NCI-H748 treated with DMSO at 0.1 percent for 48 hours (cell line): Measurements from ENCODE around the gene IGF1R.

Experiments
- DNase-seq: peaks from one replicate; lab custom pipeline; 2025; lab: John Stamatoyannopoulos, UW

IGF1R gene

GRCh38 chr15:98776607-98777281 is 128.4 kb downstream of the IGF1R start:
- no peak for DNase-seq

- DNase-seq, result no peak
Observed at GRCh38 chr15:98777426-98777825, 129.1 kb downstream of the IGF1R start.

GRCh38 chr15:98778263-98778959 is 130.1 kb downstream of the IGF1R start:
- no peak for DNase-seq

- no peak for DNase-seq
Observed at GRCh38 chr15:98778960-98779359, 130.6 kb downstream of the IGF1R start.

- DNase-seq, result peak; percentile 14
Observed at GRCh38 chr15:98779463-98780071, 131.2 kb downstream of the IGF1R start.

GRCh38 chr15:98781838-98782237 is 133.5 kb downstream of the IGF1R start:
- DNase-seq, result no peak

- no peak for DNase-seq
Observed at GRCh38 chr15:98782801-98783200, 134.5 kb downstream of the IGF1R start.

- DNase-seq, result no peak
Observed at GRCh38 chr15:98785431-98785806, 137.1 kb downstream of the IGF1R start.

GRCh38 chr15:98785807-98786621 is 137.7 kb downstream of the IGF1R start:
- no peak for DNase-seq

GRCh38 chr15:98786717-98787116 is 138.4 kb downstream of the IGF1R start:
- no peak for DNase-seq

GRCh38 chr15:98787194-98787593 is 138.9 kb downstream of the IGF1R start:
- DNase-seq, result no peak

- no peak for DNase-seq
Observed at GRCh38 chr15:98787936-98788757, 139.8 kb downstream of the IGF1R start.

GRCh38 chr15:98789020-98789419 is 140.7 kb downstream of the IGF1R start:
- DNase-seq, result no peak

- DNase-seq, result no peak
Observed at GRCh38 chr15:98790270-98790669, 141.9 kb downstream of the IGF1R start.

- no peak for DNase-seq
Observed at GRCh38 chr15:98791046-98791701, 142.8 kb downstream of the IGF1R start.

GRCh38 chr15:98792117-98792516 is 143.8 kb downstream of the IGF1R start:
- DNase-seq, result no peak

GRCh38 chr15:98794211-98794610 is 145.9 kb downstream of the IGF1R start:
- peak; percentile 2 for DNase-seq

GRCh38 chr15:98794748-98795147 is 146.4 kb downstream of the IGF1R start:
- DNase-seq, result no peak

- no peak for DNase-seq
Observed at GRCh38 chr15:98795980-98796379, 147.6 kb downstream of the IGF1R start.

GRCh38 chr15:98796685-98797357 is 148.5 kb downstream of the IGF1R start:
- DNase-seq, result no peak
